H1 (cell line): ENCODE data around the gene FBXO45. TPM values are rescaled to one million over a fixed set of nuclear protein-coding genes. Genes with fewer than 3 reads are reported as not detected.

Experiments used
- BACH1 ChIP-seq: IDR thresholded peaks from 2 replicates; pipeline ENCODE4 v1.6.1; 2012; ENCODE audit warnings: low read length, improper control_type of control experiment
- BCL11A ChIP-seq, 2 experiments: IDR thresholded peaks; one replicate each; pipeline ENCODE4 v1.6.1; 2011; ENCODE audit warnings: low read depth in 2 of 2, low read length in 2 of 2, mild to moderate bottlenecking in 2 of 2
- CBX8 ChIP-seq: fragments of 300-800, 300-1000 bp; sonication (generic); IDR thresholded peaks from 2 replicates; pipeline ENCODE4 v1.7.1; 2016; ENCODE audit warnings: low read depth, low read length, borderline replicate concordance
- CEBPB ChIP-seq: IDR thresholded peaks from 2 replicates; pipeline ENCODE4 v1.6.1; 2012; ENCODE audit warnings: low read depth, low read length
- CHD7 ChIP-seq: fragments of 300-600 bp; sonication (generic); IDR thresholded peaks from 2 replicates; pipeline ENCODE4 v1.7.1; 2012; ENCODE audit warnings: low read length, moderate library complexity, mild to moderate bottlenecking, inconsistent platforms; ENCODE audit not compliant: insufficient replicate concordance
- CTCF ChIP-seq, 3 experiments: IDR thresholded peaks; 1 replicate in 2 of 3; 2 replicates in 1 of 3; pipeline versions ENCODE4 v1.5.1 to v1.6.1; 2011; ENCODE audit warnings: low read length in 3 of 3, mild to moderate bottlenecking in 3 of 3, inconsistent platforms in 2 of 3, low read depth in 1 of 3, moderate library complexity in 1 of 3; ENCODE audit not compliant: insufficient read depth in 1 of 3; ENCODE audit errors: control extremely low read depth in 1 of 3
- FOSL1 ChIP-seq: IDR thresholded peaks from 2 replicates; pipeline ENCODE4 v1.6.1; 2011; ENCODE audit warnings: mild to moderate bottlenecking, low read depth, low read length, moderate library complexity; ENCODE audit not compliant: insufficient read depth
- JUN ChIP-seq: IDR thresholded peaks from 2 replicates; pipeline ENCODE4 v1.6.1; 2011; ENCODE audit warnings: low read depth, mild to moderate bottlenecking, improper control_type of control experiment, low read length
- polyA plus RNA-seq, 7 experiments: library from polyadenylated mRNA; depleted of rRNA in 3 of 7; stranded (reverse) in 5 of 7; unstranded in 2 of 7; fragments of >200 nt in 5 of 7; fragments of 200-250 nt in 2 of 7; gene quantifications; 1 replicate in 5 of 7; 2 replicates in 1 of 7; 4 replicates in 1 of 7; pipeline versions ENCODE4 v1.2.1 to v1.2.3, GENCODE V29; 2011 to 2013; ENCODE audit warnings: missing spikeins in 2 of 7, mixed read lengths in 2 of 7
- total RNA-seq: library from RNA; stranded (reverse); fragmentation: NEBNext Ultra II Directional; extraction: Animal tissue kit (Norgen Biotek cat#: 25700); gene quantifications from 2 replicates; pipeline ENCODE4 v1.2.1, GENCODE V29; 2021

FBXO45 gene
- total and polyA plus RNA-seq, 2 of the 8 experiments (the other 6 are each of a cell fraction or from before 2014, with no cell fraction given) = 5.2 to 19.4 TPM

DNA sequence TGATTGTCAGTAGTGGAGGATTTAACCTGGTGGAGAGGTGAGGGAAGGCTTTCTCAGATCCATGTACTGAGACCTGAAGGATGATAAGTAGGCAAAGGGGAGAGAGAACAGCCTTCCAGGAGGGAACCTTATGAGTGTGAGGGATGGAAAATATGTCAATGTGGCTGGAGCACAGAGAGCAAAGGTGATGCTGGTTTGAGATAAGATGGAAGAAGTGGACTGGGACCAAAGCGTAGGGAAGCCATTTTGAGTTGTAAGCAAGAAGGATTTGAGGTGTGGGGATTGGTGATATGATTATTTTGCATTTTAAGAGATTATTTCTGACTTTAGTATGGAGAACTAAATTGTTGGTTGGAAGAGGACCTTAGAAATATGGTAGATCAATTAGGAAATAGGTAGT, 3.9 kb downstream of the FBXO45 start (continued):
- no peak for TF ChIP-seq CHD7
- no peak for TF ChIP-seq FOSL1
- no peak for TF ChIP-seq JUN
- no peak for TF ChIP-seq BCL11A (IDR thresholded peaks at IDR 0.05; ENCODE audit: low read depth in 2 of 2, low read length in 2 of 2)
- no peak for TF ChIP-seq CTCF (IDR thresholded peaks at IDR 0.05; ENCODE audit: control extremely low read depth in 1 of 3, insufficient read depth in 1 of 3, low read depth in 1 of 3, low read length in 3 of 3)
- TF ChIP-seq CEBPB = no peak
- TF ChIP-seq CBX8 = no peak
- TF ChIP-seq BACH1 = no peak
